BE2C (cell line): ENCODE results near the gene NCBP3.
"Not testable (repeated sequence)": the region's sequence is repeated elsewhere in the genome, so short reads cannot be mapped to it uniquely, and the experiment has no call there.

ENCODE experiments used
- DNase-seq: peaks from one replicate; pipeline ENCODE4 v3.0.0-alpha.2; 2020
- H3K27me3 ChIP-seq: fragments of 250-450 bp; sonication (Bioruptor Pico); 2 replicates; pipeline ENCODE4 v1.5.1; 2020; ENCODE audit warnings: mild to moderate bottlenecking
- H3K36me3 ChIP-seq: fragments of 250-450 bp; sonication (Bioruptor Pico); 2 replicates; pipeline ENCODE4 v1.5.1; 2020; ENCODE audit warnings: mild to moderate bottlenecking
- H3K4me1 ChIP-seq: fragments of 250-450 bp; sonication (Bioruptor Pico); 2 replicates; pipeline ENCODE4 v1.5.1; 2020
- H3K4me3 ChIP-seq: 2 replicates; pipeline ENCODE4 v1.5.1; 2011; ENCODE audit warnings: low read depth, low read length
- H3K9me3 ChIP-seq: fragments of 250-450 bp; sonication (Bioruptor Pico); 2 replicates; pipeline ENCODE4 v1.5.1; 2020
- CTCF ChIP-seq: IDR thresholded peaks from 2 replicates; pipeline ENCODE4 v1.5.1; 2012; ENCODE audit warnings: mild to moderate bottlenecking, low read depth, low read length

The NCBP3 gene

DNA sequence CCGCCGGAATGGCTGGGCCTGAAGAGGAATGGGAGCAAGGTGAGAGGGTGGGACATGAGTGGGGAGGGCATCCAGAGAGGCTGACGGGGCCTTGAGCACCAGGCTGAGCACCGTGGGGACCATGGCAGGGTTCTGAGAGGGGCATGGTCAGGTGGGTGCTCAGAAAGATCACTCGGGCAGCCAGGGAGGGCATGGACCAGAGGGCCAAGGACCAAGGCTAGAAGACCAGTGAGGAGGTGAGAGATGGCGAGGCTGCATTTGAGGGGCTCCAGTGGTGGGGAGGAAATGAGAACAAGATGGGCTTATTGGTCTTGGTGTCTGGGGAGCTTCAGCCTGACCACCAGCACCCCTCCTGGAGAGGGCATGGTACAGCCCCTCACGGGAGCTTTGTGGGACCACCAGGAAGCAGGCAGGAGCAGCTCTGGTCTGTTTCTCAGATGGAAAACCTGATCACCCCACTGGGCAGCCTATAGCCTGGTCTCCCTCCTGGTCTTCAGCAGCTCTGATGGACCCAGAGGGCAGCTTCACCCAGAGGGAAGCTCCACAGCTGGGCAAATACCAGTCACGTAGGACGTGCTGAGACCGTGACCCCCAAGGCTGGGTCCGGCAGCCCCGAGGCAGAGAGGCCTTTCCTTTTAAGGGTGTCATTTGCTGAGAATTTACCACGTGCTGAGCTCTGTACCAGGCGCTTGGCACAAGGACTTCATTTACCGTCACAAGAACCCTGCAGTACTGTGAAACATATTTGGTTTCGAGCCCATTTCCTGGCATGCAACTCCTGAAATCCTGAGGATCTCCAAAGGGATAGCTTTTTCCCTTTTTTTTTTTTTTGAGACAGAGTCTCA, 11.4 kb upstream of the NCBP3 start:
- H3K36me3 ChIP-seq: peaks cover 9% of the 10 kb centered on the region
- H3K4me3 ChIP-seq: no peak overlapping the region
- H3K4me1 ChIP-seq: no peaks in the 10 kb centered on the region
- H3K9me3 ChIP-seq: no peaks in the 10 kb centered on the region
- no peak for TF ChIP-seq CTCF
- DNase-seq: no peak
- no peaks in the 10 kb centered on the region for H3K27me3 ChIP-seq

DNA sequence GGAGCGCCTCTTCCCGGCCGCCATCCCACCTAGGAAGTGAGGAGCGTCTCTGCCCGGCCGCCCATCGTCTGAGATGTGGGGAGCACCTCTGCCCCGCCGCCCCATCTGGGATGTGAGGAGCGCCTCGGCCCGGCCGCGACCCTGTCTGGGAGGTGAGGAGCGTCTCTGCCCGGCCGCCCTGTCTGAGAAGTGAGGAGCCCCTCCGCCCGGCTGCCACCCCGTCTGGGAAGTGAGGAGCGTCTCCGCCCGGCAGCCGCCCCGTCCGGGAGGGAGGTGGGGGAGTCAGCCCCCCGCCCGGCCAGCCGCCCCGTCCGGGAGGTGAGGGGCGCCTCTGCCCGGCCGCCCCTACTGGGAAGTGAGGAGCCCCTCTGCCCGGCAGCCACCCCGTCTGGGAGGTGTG, 8.2 kb upstream of the NCBP3 start:
- not testable (repeated sequence) for H3K4me3 ChIP-seq, H3K36me3 ChIP-seq, H3K27me3 ChIP-seq, DNase-seq, H3K4me1 ChIP-seq, H3K9me3 ChIP-seq

DNA sequence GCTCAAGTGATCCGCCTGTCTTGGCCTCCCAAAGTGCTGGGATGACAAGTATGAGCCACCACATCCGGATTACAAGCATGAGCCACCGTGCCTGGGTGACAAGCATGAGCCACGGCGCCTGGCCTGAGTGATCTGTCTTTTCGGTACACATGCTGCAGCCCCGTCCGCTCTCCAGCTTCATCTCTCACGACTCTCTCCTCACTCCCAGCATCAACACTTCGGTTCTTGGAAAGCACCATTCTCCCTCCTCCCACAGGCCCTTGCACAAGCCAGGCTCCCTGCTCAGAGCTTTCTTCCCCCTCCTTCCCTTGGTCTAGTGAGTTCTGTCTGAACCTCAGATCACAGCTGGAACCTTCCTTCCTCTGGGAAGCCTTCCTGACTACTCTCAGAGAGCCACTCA, 6.5 kb upstream of the NCBP3 start:
- H3K4me1 ChIP-seq: no peaks in the 10 kb centered on the region
- no peaks in the 10 kb centered on the region for H3K36me3 ChIP-seq
- H3K4me3 ChIP-seq: no peak overlapping the region
- no peak for DNase-seq
- TF ChIP-seq CTCF: no peak
- H3K27me3 ChIP-seq: no peaks in the 10 kb centered on the region
- H3K9me3 ChIP-seq: no peaks in the 10 kb centered on the region

DNA sequence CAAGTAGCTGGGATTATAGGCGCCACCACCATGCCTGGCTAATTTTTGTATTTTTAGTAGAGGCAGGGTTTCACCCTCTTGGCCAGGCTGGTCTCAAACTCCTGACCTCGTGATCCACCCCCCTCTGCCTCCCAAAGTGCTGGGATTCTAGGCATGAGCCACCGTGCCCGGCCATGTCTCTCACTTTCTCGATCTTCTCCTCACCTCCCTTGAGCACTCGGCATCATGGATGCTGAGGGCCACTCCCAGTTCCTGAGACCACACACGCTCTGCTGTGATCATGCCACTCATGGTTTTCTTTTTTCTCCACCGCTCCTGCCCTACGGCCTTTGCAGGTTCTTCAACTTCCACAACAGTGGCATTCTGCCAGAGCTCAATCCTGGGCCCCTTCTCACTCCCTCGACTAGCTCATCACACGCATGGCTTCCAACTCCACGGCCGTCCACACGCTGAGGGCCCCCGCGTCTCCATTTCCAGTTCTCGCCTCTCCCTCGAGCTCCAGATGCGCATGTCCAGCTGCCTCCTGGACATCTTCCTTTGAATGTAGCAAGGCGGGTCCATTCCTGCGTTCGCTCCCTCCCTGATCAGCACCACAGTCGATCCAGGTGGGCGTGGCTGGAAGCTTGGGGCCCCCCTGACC, 5.5 kb upstream of the NCBP3 start:
- Histone ChIP-seq H3K4me3 (no peak overlapping the region), H3K27me3 (no peaks in the 10 kb centered on the region), H3K4me1 (no peaks in the 10 kb centered on the region), H3K9me3 (no peaks in the 10 kb centered on the region), H3K36me3 (no peaks in the 10 kb centered on the region)
- no peak for TF ChIP-seq CTCF
- DNase-seq: no peak

DNA sequence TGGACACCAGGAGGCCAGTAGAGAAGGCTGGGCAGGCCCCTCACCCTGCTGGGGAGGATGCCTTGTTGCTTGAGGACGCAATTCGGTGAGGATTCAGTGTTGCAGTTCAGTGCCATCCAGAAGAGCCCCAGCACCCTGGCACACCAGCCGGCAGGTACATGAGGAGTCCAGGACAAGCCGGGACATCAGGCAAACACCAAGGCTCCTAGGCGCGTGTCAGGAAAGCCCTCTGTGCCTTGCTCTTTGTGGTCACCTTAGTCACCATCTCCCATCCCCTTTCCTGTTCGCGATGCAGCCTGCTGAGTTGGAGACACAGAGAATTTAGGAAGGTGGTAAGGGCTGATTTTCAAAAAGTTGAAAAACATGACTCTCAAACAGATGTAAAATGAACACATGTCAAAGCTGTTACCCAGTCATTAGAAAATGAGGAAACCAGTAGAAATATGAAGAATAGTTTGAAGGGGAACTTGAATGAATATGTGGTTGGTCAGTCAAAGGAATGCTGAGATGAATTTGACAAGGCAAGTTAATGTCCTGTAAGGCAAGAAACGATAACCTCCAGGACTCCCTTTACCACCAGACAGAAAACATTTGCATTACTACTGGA, 2.3 kb upstream of the NCBP3 start:
- Histone ChIP-seq H3K27me3 (no peaks in the 10 kb centered on the region), H3K4me3 (no peak overlapping the region), H3K4me1 (no peaks in the 10 kb centered on the region), H3K36me3 (no peaks in the 10 kb centered on the region), H3K9me3 (no peaks in the 10 kb centered on the region)
- DNase-seq: no peak
- no peak for TF ChIP-seq CTCF

GRCh38 chr17:3847165-3847670, 1.2 kb upstream of the NCBP3 start:
- no peak for TF ChIP-seq CTCF
- no peak overlapping the region for H3K4me3 ChIP-seq
- DNase-seq: no peak
- H3K36me3 ChIP-seq: no peaks in the 10 kb centered on the region
- H3K4me1 ChIP-seq: no peaks in the 10 kb centered on the region
- no peaks in the 10 kb centered on the region for H3K9me3 ChIP-seq
- H3K27me3 ChIP-seq: no peaks in the 10 kb centered on the region
